Uterus (tissue), 2 donors: ENCODE data around the gene PICALM.

Experiments
- POLR2A ChIP-seq, 2 donors: fragments of 450-650 bp; IDR thresholded peaks; one replicate each; pipeline ENCODE4 v1.6.1; 2016; ENCODE audit warnings: antibody characterized with exemption in 2 of 2, mild to moderate bottlenecking in 1 of 2, moderate library complexity in 1 of 2
- TF ChIP-seq, protein P1 (sequence below), 4 experiments: fragments of 200-600 bp in 2 of 4; fragments of 450-650 bp in 2 of 4; sonication (generic) in 2 of 4; IDR thresholded peaks; one replicate each; pipeline ENCODE4 v1.5.1; 2016 to 2019; ENCODE audit warnings: antibody characterized with exemption in 4 of 4, mild to moderate bottlenecking in 2 of 4, moderate library complexity in 1 of 4

GRCh38 chr11:86039094-86039493, 29.8 kb downstream of the PICALM start:
- TF ChIP-seq, protein P1, sequence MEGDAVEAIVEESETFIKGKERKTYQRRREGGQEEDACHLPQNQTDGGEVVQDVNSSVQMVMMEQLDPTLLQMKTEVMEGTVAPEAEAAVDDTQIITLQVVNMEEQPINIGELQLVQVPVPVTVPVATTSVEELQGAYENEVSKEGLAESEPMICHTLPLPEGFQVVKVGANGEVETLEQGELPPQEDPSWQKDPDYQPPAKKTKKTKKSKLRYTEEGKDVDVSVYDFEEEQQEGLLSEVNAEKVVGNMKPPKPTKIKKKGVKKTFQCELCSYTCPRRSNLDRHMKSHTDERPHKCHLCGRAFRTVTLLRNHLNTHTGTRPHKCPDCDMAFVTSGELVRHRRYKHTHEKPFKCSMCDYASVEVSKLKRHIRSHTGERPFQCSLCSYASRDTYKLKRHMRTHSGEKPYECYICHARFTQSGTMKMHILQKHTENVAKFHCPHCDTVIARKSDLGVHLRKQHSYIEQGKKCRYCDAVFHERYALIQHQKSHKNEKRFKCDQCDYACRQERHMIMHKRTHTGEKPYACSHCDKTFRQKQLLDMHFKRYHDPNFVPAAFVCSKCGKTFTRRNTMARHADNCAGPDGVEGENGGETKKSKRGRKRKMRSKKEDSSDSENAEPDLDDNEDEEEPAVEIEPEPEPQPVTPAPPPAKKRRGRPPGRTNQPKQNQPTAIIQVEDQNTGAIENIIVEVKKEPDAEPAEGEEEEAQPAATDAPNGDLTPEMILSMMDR (IDR thresholded peaks at IDR 0.05): no peak
- no peak for TF ChIP-seq POLR2A (IDR thresholded peaks at IDR 0.05)
